Measurements from ENCODE around the gene CPNE4.

CPNE4 gene

DNA sequence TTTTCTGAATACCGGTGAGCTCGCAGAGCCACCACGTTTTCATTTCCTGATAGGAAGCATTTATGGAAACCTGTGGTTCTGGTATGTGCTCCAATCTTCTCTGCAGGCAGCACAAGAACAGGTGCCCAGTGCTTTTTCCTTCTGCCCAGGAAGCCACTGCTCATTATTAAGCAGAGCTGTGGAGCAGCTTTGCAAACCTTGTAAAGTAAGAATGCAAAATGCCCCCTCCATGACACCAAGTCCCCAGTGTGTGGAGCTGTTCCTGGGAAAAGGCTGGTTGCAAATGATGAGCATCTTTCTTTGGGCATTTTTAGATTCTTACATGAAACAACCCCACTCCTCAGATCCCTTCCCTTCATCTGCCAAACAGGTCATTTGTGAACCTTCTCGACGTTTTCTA lies 466.4 kb downstream of the CPNE4 start:
- no peak overlapping the region for H3K4me3 ChIP-seq (ENCODE audit: low read depth, low read length)
- no peak for DNase-seq (ENCODE audit: low read depth)
- in situ Hi-C loops (cut with HindIII; ENCODE audit: low sequenced_read_pairs) = no loop called here
- TF ChIP-seq, protein P1, sequence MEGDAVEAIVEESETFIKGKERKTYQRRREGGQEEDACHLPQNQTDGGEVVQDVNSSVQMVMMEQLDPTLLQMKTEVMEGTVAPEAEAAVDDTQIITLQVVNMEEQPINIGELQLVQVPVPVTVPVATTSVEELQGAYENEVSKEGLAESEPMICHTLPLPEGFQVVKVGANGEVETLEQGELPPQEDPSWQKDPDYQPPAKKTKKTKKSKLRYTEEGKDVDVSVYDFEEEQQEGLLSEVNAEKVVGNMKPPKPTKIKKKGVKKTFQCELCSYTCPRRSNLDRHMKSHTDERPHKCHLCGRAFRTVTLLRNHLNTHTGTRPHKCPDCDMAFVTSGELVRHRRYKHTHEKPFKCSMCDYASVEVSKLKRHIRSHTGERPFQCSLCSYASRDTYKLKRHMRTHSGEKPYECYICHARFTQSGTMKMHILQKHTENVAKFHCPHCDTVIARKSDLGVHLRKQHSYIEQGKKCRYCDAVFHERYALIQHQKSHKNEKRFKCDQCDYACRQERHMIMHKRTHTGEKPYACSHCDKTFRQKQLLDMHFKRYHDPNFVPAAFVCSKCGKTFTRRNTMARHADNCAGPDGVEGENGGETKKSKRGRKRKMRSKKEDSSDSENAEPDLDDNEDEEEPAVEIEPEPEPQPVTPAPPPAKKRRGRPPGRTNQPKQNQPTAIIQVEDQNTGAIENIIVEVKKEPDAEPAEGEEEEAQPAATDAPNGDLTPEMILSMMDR (IDR thresholded peaks at IDR 0.05; ENCODE audit: low read depth, low read length, missing control alignments) = peak; percentile 13

DNA sequence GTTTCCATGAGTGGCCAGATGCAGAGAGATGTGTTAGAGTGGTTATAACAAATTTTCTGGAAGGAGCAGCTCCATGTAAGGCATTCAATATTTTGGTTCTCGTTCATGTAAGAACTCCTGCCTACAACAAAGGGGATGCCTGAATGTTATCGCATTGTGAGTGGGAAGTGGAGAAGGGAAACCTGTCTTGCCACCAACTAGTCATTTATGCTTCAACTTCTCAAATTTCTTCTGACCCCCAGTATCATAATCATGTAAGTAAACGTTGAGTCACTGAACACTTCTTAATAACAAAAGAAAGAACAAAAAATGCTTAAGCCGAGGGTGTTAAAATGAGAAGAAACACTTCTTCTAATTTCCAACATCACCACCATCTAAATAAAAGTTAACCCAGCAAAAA lies 470.0 kb downstream of the CPNE4 start:
- no peak overlapping the region for H3K4me3 ChIP-seq (ENCODE audit: low read depth, low read length)
- in situ Hi-C loops (cut with HindIII; ENCODE audit: low sequenced_read_pairs) = no loop called here
- DNase-seq (ENCODE audit: low read depth) = no peak
- TF ChIP-seq, protein P1 (IDR thresholded peaks at IDR 0.05; ENCODE audit: low read depth, low read length, missing control alignments) = no peak

DNA sequence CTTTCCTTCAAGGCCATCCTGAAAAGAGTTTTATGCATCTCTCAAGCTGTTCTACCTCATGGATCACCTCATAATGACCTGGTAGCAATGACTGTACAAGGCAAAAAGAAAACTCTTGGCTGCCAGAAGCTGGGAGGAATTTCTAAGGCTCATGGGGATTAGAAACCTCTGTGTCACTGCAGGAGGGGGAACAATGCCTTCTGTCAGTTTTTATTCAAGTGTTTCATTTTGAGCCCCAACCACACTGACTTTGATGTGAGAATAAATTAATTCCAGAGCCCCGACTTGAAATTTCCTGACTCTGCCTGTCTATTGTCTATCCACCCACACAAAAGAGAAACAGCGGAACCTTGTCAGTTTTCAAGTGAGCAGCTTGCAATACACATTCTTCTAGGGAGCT lies 473.3 kb downstream of the CPNE4 start:
- TF ChIP-seq, protein P1 (IDR thresholded peaks at IDR 0.05; ENCODE audit: low read depth, low read length, missing control alignments) = no peak
- DNase-seq (ENCODE audit: low read depth) = peak; percentile 56
- H3K4me3 ChIP-seq (ENCODE audit: low read depth, low read length) = no peak overlapping the region
- in situ Hi-C loops (cut with HindIII; ENCODE audit: low sequenced_read_pairs) = no loop called here

DNA sequence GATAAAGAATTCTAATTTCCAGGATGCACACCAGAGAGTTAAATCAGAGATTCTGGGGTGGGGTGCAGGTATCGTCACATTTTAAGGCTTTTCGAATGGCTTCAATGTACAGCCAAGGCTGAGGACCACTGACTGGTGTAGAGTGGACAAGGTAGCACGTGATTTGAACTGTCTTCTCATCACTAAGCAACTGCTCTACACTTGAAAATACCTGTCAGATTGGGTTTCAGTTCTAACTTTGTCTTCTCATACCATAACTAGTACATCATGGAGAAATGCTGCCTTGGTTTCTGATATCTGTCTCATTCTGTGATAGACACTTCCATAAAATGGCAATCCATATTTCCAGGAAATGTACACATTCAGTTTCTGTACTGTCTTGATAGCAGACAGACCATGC lies 474.0 kb downstream of the CPNE4 start:
- no peak for DNase-seq (ENCODE audit: low read depth)
- TF ChIP-seq, protein P1 (IDR thresholded peaks at IDR 0.05; ENCODE audit: low read depth, low read length, missing control alignments) = no peak
- H3K4me3 ChIP-seq (ENCODE audit: low read depth, low read length) = no peak overlapping the region
- in situ Hi-C loops (cut with HindIII; ENCODE audit: low sequenced_read_pairs) = no loop called here

DNA sequence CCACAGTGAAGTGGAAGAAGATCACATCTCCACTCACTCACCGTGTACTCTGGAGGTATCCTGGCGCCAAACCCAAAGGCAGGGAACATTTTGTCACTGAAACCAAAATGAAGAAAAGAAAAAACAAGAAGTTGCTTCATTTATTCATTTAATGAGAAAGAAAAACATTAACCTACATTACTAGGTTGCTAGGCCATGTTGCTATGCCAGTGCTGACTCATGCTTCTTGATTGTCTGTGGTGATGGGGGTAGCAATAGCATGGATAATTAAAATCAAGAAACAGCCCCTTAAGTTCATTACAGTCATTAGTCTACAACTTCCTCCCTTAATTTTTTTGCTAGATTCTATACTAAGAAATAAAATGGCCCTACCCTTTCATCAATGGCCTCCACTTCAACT lies 479.4 kb downstream of the CPNE4 start:
- no peak for DNase-seq (ENCODE audit: low read depth)
- H3K4me3 ChIP-seq (ENCODE audit: low read depth, low read length) = no peak overlapping the region
- TF ChIP-seq, protein P1 (IDR thresholded peaks at IDR 0.05; ENCODE audit: low read depth, low read length, missing control alignments) = no peak
- in situ Hi-C loops (cut with HindIII; ENCODE audit: low sequenced_read_pairs) = no loop called here

DNA sequence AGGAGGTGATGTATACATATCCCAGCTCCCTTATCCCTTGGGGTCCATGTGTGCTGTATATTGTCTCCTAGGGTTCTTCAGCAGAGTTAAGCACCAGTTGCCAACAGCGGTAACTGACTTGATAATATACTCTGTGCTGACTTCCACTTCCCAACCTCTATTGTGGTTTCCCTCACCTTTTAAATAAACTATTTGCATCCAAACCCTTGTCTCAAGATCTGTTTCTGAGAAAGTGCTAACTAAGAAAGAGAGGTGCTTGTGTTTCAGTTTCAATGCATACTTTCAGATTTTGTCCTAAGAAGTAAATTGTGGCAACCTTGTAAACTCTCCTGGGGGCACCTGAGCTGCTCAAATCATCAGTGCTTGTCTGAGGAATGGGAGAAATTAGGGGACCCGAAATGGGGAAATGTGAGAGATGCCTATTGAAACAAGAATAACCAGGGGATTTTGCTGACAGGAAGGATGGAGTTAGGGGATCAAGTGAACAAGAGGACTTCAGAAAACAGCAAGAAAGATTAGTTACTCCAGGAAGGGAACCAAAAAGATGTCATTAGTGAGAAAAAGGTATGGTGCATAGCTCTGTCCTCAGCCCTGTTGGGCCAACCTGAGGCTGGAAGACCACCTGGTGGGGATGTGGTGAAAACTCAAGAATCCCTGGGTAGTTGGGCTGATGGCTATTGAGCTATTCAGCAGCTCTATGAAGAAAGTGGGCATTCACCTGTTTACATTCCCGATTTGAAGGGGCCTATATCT lies 481.1 kb downstream of the CPNE4 start:
- TF ChIP-seq, protein P1 (IDR thresholded peaks at IDR 0.05; ENCODE audit: low read depth, low read length, missing control alignments) = no peak
- in situ Hi-C loops (cut with HindIII; ENCODE audit: low sequenced_read_pairs) = no loop called here
- no peak for DNase-seq (ENCODE audit: low read depth)
- no peak overlapping the region for H3K4me3 ChIP-seq (ENCODE audit: low read depth, low read length)
